HepG2 (cell line): ENCODE results near the gene ELL. TPM values are rescaled to one million over a fixed set of nuclear protein-coding genes. Genes with fewer than 3 reads are reported as not detected.

Experiments
- ATAD3A ChIP-seq: sonication (generic); formaldehyde crosslinking; IDR thresholded peaks from 2 replicates; pipeline ENCODE4 v1.4.0; 2020; ENCODE audit warnings: missing genetic modification reagents
- ERF ChIP-seq: IDR thresholded peaks from 2 replicates; pipeline ENCODE4 v1.6.1; 2018; ENCODE audit warnings: missing biosample characterization, missing genetic modification reagents
- FOXK1 ChIP-seq: sonication (generic); formaldehyde crosslinking; IDR thresholded peaks from 2 replicates; pipeline ENCODE4 v1.4.0; 2020; ENCODE audit warnings: low read depth, missing genetic modification reagents, borderline replicate concordance
- IRF9 ChIP-seq: sonication (generic); formaldehyde crosslinking; IDR thresholded peaks from 2 replicates; pipeline ENCODE4 v1.8.0; 2022; ENCODE audit warnings: missing genetic modification reagents, mild to moderate bottlenecking, borderline replicate concordance
- JARID2 ChIP-seq: sonication (generic); formaldehyde crosslinking; IDR thresholded peaks from 2 replicates; pipeline ENCODE4 v1.8.1; 2023; ENCODE audit warnings: missing genetic modification reagents, inconsistent platforms; ENCODE audit not compliant: insufficient replicate concordance
- KDM4B ChIP-seq: sonication (generic); formaldehyde crosslinking; IDR thresholded peaks from 2 replicates; pipeline ENCODE4 v1.4.0; 2020; ENCODE audit warnings: missing genetic modification reagents
- MED13 ChIP-seq: sonication (generic); formaldehyde crosslinking; IDR thresholded peaks from 2 replicates; pipeline ENCODE4 v1.5.0; 2020; ENCODE audit warnings: missing genetic modification reagents
- PAWR ChIP-seq: sonication (generic); formaldehyde crosslinking; IDR thresholded peaks from 2 replicates; pipeline ENCODE4 v1.4.0; 2020; ENCODE audit warnings: missing genetic modification reagents, mild to moderate bottlenecking, borderline replicate concordance
- POGZ ChIP-seq: sonication (generic); formaldehyde crosslinking; IDR thresholded peaks from 2 replicates; pipeline ENCODE4 v1.4.0; 2020; ENCODE audit warnings: mild to moderate bottlenecking, missing genetic modification reagents
- RXRB ChIP-seq: IDR thresholded peaks from 2 replicates; pipeline ENCODE4 v1.6.1; 2016; ENCODE audit warnings: borderline replicate concordance, missing genetic modification reagents, missing compliant biosample characterization
- SP4 ChIP-seq: sonication (generic); formaldehyde crosslinking; IDR thresholded peaks from 2 replicates; pipeline ENCODE4 v1.8.1; 2023; ENCODE audit warnings: mild to moderate bottlenecking, missing genetic modification reagents
- TOPORS ChIP-seq: sonication (generic); formaldehyde crosslinking; IDR thresholded peaks from 2 replicates; pipeline ENCODE4 v1.8.0; 2023; ENCODE audit warnings: mild to moderate bottlenecking, missing genetic modification reagents
- ZBED4 ChIP-seq: sonication (generic); formaldehyde crosslinking; IDR thresholded peaks from 2 replicates; pipeline ENCODE4 v1.4.0; 2020; ENCODE audit warnings: missing genetic modification reagents, borderline replicate concordance
- ZBTB42 ChIP-seq: sonication (generic); formaldehyde crosslinking; IDR thresholded peaks from 2 replicates; pipeline ENCODE4 v1.5.0; 2020; ENCODE audit warnings: mild to moderate bottlenecking, missing genetic modification reagents
- ZNF296 ChIP-seq: sonication (generic); formaldehyde crosslinking; conservative IDR thresholded peaks from 2 replicates; pipeline ENCODE4 v1.5.0; 2020; ENCODE audit warnings: mild to moderate bottlenecking, missing genetic modification reagents
- ZNF639 ChIP-seq: conservative IDR thresholded peaks from 2 replicates; pipeline ENCODE4 v1.6.1; 2018; ENCODE audit warnings: missing genetic modification reagents
- ZNF644 ChIP-seq: IDR thresholded peaks from 2 replicates; pipeline ENCODE4 v1.6.1; 2016; ENCODE audit warnings: low read depth
- ZNF709 ChIP-seq: sonication (generic); formaldehyde crosslinking; IDR thresholded peaks from 2 replicates; pipeline ENCODE4 v1.5.0; 2020; ENCODE audit warnings: mild to moderate bottlenecking, missing genetic modification reagents
- polyA plus RNA-seq, 8 experiments: library from polyadenylated mRNA; depleted of rRNA in 3 of 8; stranded (reverse) in 7 of 8; unstranded in 1 of 8; fragments of >200 nt; fragmentation: Illumina TruSeq in 4 of 8; extraction: Trizol in 4 of 8; gene quantifications; 2 replicates each; pipeline versions ENCODE4 v1.2.1 to v1.2.3, GENCODE V29; 2011 to 2016; ENCODE audit warnings: low read depth in 4 of 8, missing spikeins in 1 of 8, mixed read lengths in 1 of 8; ENCODE audit not compliant: insufficient read depth in 1 of 8
- total RNA-seq, 5 experiments: library from RNA; depleted of rRNA; stranded (reverse); fragments of >200 nt; fragmentation: Illumina TruSeq; extraction: Trizol; gene quantifications; 2 replicates each; pipeline ENCODE4 v1.2.3, GENCODE V29; 2016; ENCODE audit warnings: low read depth in 1 of 5
- TF ChIP-seq, protein P1 (sequence below): sonication (generic); formaldehyde crosslinking; IDR thresholded peaks from 2 replicates; pipeline ENCODE4 v1.4.0; 2020; ENCODE audit warnings: mild to moderate bottlenecking, missing genetic modification reagents
- TF ChIP-seq, protein P2 (sequence below): sonication (generic); formaldehyde crosslinking; IDR thresholded peaks from 2 replicates; pipeline ENCODE4 v1.8.1; 2023; ENCODE audit warnings: mild to moderate bottlenecking, missing genetic modification reagents

ELL gene
- total and polyA plus RNA-seq, 2 of the 13 experiments (the other 11 are each of a cell fraction or from before 2014, with no cell fraction given), result 3.7 to 5.4 TPM

DNA sequence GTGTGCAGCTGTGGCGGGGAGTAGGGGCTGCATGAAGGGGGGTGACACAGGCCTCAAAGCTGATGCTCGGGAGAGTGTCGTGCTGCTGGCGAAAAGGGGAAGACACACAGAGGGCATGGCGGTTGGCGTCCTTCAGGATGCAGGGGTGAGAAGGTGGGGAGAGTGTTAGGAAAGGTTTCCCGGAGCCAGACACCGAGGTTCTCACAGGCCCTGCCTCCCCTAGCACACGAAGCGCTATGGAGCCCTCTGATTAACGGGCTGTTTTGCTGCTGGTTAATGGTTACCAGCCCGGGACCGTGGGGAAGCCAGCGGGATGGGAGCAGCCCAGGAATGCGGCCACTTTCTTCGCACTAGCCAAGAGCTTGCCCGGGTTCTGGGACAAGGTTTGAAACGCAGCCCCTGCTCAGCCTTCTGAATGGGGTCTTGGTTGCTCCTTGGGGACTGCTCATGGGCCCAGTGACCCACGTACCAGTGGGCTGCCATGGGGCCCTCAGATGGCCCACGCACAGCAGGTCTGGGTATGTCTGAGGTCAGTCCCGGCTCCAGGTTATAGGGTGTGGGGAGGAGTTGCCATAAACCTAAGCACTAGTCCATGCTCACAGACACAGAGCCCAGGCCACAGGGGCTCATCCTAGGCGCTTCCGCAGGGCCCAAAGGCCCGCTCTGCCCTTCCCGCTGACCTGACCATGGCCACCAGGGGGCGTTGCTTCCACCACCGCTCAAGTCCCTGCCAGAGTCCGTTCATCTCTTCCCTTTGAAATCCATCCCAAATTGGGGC, 52.6 kb downstream of the ELL start (continued):
- TF ChIP-seq, protein P1, sequence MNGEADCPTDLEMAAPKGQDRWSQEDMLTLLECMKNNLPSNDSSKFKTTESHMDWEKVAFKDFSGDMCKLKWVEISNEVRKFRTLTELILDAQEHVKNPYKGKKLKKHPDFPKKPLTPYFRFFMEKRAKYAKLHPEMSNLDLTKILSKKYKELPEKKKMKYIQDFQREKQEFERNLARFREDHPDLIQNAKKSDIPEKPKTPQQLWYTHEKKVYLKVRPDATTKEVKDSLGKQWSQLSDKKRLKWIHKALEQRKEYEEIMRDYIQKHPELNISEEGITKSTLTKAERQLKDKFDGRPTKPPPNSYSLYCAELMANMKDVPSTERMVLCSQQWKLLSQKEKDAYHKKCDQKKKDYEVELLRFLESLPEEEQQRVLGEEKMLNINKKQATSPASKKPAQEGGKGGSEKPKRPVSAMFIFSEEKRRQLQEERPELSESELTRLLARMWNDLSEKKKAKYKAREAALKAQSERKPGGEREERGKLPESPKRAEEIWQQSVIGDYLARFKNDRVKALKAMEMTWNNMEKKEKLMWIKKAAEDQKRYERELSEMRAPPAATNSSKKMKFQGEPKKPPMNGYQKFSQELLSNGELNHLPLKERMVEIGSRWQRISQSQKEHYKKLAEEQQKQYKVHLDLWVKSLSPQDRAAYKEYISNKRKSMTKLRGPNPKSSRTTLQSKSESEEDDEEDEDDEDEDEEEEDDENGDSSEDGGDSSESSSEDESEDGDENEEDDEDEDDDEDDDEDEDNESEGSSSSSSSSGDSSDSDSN, result peak; percentile 82
- TF ChIP-seq IRF9, result 0 out of 2 replicates have a peak, but pooled peaks have one; percentile 43
- peak; percentile 41; the same call in 1 of the 2 replicates for TF ChIP-seq ERF (CRISPR knock-in tag)
- TF ChIP-seq ZNF644 (CRISPR knock-in tag), result no peak
- TF ChIP-seq, protein P2, sequence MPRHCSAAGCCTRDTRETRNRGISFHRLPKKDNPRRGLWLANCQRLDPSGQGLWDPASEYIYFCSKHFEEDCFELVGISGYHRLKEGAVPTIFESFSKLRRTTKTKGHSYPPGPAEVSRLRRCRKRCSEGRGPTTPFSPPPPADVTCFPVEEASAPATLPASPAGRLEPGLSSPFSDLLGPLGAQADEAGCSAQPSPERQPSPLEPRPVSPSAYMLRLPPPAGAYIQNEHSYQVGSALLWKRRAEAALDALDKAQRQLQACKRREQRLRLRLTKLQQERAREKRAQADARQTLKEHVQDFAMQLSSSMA, result no peak
- no peak for TF ChIP-seq MED13
- peak; percentile 45; the same call in 1 of the 2 replicates for TF ChIP-seq RXRB (CRISPR knock-in tag)
- TF ChIP-seq TOPORS, result 0 out of 2 replicates have a peak, but pooled peaks have one; percentile 41
- TF ChIP-seq JARID2 (CRISPR knock-in tag), result no peak
- TF ChIP-seq KDM4B (CRISPR knock-in tag), result peak; percentile 18; the same call in 1 of the 2 replicates
- TF ChIP-seq FOXK1 (CRISPR knock-in tag), result no peak
- TF ChIP-seq ZBED4 (CRISPR knock-in tag), result no peak
- no peak for TF ChIP-seq ZNF296
- TF ChIP-seq PAWR, result 0 out of 2 replicates have a peak, but pooled peaks have one; percentile 62
- TF ChIP-seq ATAD3A, result no peak
- 0 out of 2 replicates have a peak, but pooled peaks have one; percentile 27 for TF ChIP-seq ZNF709 (CRISPR knock-in tag)
- no peak for TF ChIP-seq ZNF639 (CRISPR knock-in tag)
- 0 out of 2 replicates have a peak, but pooled peaks have one; percentile 13 for TF ChIP-seq SP4 (CRISPR knock-in tag)
- TF ChIP-seq ZBTB42, result no peak
- no peak for TF ChIP-seq POGZ (CRISPR knock-in tag)
